GM19452 (cell line): ENCODE data around the gene KIAA1217.
A peak's percentile ranks its signal among the peaks of the same experiment; 100 is the strongest.

Source experiments
- ATAC-seq: cut with Tn5 transposase; IDR thresholded peaks from one replicate; pipeline ENCODE4 v1.9.1; 2021; ENCODE audit not compliant: unreplicated experiment

Gene KIAA1217

DNA sequence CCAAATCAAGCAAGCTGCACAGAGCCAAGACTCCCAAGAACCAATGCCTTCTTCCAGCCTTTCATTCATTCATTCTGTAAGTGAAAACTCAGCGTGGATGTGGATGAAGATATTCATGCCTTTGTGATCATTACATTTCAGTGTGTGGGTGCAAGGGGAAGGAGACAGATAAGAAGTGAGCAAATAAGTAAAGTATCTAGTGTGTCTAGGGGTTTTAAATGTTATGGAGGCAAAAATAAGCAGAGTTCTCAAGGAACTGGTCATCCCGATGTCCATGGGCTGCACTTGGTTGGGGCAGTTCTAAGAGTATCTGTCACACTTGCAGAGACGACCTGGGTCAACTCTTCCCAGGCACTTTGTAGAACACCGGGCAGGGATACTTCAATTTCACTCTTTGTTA, 149.1 kb downstream of the KIAA1217 start:
- no peak for ATAC-seq

- peak; percentile 63 for ATAC-seq
Measured at GRCh38 chr10:24360282-24361127, 151.6 kb downstream of the KIAA1217 start.

DNA sequence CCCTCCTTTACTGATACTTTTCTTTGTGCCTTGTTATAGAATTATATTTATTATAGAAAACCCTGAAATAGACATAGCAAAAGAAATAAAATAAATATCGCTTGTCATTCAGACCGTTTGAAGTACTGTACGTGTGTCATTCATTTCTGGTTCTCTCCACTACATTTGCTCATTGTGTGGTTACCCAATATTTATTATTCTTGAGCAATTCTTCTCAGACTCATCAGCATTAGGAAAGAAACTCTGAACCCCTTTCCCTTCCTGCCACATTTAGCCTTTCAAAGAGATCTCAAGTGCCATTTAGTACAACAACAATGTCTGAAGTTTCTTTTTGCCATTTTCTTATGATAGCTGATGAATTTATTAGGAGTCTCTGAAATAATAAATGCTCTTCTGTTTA, 154.1 kb downstream of the KIAA1217 start:
- ATAC-seq, result no peak

GRCh38 chr10:24367688-24368087, 158.8 kb downstream of the KIAA1217 start:
- ATAC-seq, result no peak

GRCh38 chr10:24370877-24371276, 161.9 kb downstream of the KIAA1217 start:
- no peak for ATAC-seq

DNA sequence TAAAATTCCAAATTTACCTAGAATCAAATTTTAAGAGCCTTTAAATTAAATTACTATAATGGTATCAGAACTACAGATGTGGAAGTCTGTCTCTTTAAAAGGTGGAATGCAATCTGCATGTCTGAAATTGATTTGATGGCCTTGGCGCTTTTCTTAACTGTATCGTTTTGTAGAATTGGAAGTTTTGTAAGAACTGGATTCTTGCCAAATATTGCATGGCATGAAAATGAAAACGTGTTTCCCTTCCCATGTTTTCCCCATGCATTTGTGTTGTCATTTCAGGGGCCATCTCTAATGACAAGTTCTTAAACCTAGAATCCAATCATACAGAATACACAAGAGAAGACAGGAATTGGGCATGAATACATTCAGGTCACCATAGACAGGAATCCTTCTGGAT, 162.5 kb downstream of the KIAA1217 start:
- ATAC-seq, result no peak

DNA sequence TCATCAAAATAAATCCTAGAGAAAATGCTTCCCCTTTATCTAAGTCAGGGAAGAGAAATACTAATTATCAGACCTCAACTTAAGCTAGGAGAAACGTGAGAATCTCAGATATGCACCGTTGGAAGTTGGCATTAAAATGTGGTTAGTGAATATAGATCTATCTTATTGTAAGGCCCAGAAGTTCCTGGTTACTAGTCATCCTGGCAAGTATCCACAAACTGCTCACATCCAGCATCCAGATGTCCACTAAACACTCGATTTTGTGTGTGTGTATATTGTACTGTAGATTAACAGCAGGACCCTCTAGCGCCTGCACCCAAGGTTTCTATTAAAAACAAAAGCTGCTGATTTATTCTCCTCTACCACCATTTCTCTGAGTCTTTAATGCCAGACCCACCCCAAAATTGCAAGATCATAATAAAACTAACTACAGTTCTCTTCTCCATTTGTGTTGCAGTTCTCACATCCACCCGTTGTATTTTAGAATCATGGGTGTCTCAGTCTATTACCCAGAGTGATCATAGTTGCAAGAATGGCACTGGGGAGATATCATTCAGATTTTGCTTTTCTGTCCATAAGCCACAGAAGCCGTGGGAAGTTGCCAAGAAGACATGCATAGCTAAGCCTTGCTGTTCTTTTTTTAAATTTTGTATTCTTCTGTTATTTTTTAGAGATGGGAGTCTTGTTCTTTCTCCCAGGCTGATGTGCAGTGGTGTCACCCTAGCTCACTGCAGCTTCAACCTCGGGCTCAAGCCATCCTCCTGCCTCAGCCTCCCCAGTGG, 165.4 kb downstream of the KIAA1217 start:
- ATAC-seq, result no peak

GRCh38 chr10:24375510-24375909, 166.6 kb downstream of the KIAA1217 start:
- no peak for ATAC-seq

DNA sequence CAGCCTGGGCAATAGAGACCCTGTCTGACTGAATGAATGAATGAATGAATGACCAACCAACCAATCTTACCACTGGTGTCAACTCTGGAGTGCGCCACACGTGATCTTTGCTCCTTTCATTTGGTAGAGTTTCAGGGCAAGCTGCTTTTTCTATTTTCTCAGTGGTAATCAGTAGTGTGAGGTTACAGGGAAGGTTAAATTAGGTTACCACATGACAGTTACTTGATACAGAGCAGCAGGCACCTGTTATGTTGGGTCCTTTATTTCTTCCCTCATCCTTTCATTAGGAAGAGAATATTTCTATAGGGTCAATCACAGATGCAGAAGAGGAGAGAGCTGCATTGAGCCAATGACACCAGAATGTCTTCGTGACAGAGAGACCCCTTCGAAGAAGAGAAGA, 167.8 kb downstream of the KIAA1217 start:
- no peak for ATAC-seq

DNA sequence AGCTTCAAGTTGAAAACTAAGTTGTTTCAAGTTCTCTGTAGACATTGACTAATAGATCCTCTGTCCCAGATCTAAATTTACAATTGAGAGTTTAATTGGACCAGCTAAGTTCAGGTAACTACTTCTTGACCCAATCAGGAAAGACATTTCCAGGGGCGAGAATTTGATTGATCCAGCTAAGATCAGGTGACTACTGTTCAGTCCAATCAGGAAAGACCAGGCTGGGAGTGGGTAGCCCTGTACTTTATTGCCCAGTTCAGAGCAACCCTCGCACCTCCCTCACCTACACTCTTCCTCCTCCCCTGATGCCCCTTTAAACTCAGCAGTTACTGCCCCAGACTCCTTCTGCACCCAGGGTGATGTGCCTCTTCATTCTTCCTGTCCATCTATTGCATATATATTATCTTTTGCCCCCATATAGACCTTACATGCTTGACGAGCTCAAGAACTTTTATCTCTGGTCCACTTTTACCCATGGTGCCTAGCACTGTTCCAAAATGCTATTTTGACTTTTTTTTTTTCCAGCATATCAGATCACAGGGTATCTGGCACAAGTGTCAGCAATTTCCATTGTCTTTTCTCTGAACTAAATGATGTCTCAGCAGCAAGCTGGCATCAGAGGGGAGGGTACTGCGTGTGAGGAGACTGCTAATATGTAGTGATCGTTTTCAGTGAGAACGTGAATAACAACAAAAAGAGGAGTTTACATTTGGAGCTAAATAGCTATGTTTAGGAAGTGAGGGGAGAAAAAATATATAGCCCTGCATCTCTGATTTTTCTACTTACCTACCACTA, 169.4 kb downstream of the KIAA1217 start:
- no peak for ATAC-seq

DNA sequence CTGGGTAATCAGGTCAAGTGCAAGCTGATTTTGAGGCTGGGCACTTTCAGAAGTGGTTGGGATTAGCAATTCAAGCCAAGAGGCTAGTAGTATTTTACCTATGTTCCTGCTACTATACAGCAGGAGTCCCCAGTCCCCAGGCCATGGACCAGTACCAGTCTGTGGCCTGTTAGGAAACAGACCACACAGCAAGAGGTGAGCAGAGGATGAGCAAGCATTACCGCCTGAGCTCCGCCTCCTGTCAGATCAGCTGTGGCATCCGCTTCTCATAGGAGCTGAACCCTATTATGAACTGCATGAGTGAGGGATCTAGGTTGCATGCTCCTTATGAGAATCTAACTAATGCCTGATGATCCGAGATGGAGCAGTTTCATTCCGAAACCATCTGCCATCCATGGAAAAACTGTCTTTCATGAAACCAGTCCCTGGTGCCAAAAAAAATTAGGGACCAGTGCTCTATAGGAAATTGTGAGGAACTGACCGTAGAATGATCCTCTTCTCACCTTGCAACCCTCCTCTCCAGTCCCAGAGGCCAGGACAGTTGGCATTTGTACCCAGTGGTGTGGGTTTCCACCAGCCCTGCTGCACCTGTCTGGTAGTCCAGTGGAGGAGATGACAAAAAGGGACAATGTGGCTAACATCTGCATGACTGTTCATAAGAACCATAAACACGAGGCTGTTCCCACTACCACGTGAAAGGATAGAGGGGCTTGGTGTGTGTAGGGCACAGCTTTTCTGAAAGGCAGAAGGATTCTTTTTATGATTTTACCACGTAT, 172.5 kb downstream of the KIAA1217 start:
- no peak for ATAC-seq

- no peak for ATAC-seq
Measured at GRCh38 chr10:24382045-24382444, 173.1 kb downstream of the KIAA1217 start.

DNA sequence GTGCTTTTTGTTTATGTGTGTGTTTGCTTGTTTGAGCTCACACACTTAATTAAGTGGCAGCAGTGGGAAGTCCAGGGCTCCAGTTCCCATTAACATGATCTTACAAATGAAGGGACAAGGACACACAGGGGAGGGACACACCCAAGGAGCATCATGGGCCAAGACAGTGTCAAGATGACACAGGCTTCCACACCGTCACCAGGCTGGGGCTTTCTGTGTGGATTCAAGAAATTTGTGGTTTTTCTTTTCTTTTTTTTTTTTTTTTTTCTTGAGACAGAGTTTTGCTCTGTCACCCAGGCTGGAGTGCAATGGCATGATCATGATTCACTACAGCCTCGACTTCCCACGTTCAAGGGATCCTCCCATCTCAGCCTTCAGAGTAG, 173.6 kb downstream of the KIAA1217 start:
- no peak for ATAC-seq

DNA sequence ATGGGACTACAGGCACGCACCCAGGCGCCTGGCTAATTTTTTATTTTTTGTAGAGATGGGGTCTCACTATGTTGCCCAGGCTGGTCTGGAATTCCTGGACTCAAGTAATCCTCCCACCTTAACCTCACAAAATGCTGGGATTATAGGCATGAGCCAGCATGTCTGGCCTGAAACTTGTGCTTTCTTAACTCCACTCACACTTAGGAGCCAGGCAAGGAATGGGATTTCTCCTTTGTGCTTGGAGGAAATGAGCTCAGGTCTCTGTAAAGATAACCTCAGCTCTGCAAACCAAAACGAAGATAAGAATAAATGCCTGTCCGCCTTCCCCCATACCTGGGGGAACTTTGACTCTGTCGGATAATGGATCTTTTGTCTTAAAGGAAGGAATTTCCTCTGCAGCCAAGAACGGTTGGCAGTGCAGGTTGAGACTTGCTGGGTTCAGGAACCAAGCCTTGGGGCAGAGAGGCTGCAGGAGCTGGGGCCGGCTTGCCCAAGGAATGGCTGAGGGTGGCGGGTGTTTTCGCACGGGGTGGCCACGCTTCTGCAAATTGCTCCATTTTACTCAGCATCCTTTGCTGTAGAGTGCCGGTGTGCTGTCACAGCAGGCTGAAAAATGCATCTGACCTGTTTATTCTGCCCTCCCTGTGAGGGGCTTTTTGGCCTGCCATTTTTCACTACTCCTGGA, 174.2 kb downstream of the KIAA1217 start:
- peak; percentile 58 for ATAC-seq

DNA sequence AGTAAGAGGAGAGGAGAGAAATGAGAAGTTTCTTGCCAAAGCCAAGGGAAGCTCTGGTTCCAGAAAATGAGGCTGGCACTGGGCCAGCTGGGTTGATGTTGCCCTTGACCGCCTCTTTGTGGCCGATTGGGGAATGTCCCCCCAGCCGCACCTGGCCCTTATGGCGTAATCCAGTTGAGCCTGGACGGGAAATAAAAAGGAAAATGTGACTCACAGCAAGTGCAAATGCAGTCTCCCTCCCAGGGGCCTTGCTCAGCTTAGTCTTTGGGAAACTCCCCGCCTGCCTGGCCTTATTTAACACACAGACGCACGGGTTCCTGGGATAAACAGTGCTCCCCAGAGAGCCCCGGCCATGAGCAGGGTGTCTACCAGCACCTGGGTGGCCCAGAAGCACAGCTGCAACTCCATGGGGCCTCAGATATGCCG, 174.8 kb downstream of the KIAA1217 start:
- ATAC-seq, result peak; percentile 89

DNA sequence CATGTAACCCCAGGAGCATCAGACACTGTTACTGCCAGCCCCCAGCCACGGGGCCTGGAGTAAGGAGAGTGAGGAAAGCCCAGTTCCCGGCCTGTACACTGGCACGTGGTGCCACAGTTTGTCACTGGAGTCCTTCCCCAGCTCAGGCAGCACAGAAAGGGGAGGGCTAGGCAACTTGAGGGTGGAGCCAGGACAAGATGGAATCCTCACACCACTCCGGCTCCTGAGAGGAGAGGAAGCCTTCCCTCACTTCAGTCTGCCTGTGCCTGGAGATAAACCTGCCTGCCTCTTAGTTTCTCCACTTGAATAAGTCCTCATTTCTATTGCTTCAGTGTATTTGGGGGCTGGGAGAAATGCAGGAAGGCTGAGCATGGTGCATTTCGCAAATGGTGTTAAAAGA, 176.0 kb downstream of the KIAA1217 start:
- ATAC-seq, result no peak

DNA sequence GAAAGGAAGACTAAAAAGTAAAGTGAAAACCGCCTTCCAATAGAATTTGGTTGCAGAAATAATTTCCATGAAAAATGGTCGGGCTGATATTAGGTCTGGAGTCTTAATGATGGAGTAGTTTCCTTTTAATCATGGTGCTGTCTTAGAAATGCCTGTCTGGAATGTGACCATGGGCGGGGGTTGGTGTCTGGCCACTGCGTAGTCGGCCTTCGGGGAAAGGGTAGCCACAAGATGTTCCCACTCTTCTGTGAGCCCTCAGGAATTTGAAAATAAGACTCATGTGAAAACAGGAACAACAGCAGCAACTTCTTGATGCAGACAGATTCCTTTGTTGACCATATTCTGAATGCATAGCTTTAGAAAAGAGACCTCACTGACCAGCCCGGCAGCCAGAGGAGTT, 176.8 kb downstream of the KIAA1217 start:
- no peak for ATAC-seq

GRCh38 chr10:24390146-24390700, 181.3 kb downstream of the KIAA1217 start:
- ATAC-seq, result no peak

DNA sequence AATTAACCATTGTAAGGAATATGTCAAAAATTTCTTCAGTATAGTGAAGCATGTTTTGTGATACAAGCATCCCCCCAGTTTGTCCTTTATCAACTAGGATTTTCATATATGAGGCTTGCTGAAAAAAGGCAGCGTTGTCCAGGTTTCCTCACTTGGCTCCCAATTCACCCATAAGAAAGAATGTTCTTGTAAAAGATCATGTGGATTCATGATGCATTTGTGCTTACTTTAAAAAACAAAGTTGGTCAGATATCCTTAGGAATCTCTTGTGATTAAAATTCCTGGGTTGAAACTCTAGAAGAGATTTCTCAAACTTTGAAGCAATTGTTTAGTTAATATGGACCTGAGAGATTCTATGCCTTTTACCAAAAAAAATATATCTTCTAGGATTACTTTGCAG, 181.8 kb downstream of the KIAA1217 start:
- no peak for ATAC-seq

GRCh38 chr10:24393201-24393600, 184.3 kb downstream of the KIAA1217 start:
- no peak for ATAC-seq
